Activated T-helper 1 cell treated with anti-CD3 and anti-CD28 coated beads, Interleukin-2, amount 50 U/mL, for 16 hours (primary cell): ENCODE measurements around the gene ABCD1.
"Not testable (repeated sequence)": the region's sequence is repeated elsewhere in the genome, so short reads cannot be mapped to it uniquely, and the experiment has no call there.

ENCODE experiments used
- DNase-seq, 2 donors: peaks; one replicate each; pipeline ENCODE4 v3.0.0-alpha.2; 2020; ENCODE audit warnings: low read depth in 1 of 2, low spot score in 1 of 2

Gene ABCD1

DNA sequence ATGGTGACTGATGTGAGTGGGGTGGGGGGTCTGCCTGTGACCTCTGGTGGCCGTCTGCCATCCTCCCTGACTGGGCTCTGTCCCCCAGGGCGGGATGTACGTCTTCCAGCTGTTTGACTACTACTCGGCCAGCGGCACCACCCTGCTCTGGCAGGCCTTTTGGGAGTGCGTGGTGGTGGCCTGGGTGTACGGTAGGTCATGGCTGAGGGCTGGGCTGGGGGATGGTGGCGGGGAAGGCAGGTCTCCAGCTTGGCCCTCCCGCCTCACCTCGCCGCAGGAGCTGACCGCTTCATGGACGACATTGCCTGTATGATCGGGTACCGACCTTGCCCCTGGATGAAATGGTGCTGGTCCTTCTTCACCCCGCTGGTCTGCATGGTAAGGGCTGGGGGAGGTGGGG, 30.4 kb upstream of the ABCD1 start:
- not testable (repeated sequence) for DNase-seq

DNA sequence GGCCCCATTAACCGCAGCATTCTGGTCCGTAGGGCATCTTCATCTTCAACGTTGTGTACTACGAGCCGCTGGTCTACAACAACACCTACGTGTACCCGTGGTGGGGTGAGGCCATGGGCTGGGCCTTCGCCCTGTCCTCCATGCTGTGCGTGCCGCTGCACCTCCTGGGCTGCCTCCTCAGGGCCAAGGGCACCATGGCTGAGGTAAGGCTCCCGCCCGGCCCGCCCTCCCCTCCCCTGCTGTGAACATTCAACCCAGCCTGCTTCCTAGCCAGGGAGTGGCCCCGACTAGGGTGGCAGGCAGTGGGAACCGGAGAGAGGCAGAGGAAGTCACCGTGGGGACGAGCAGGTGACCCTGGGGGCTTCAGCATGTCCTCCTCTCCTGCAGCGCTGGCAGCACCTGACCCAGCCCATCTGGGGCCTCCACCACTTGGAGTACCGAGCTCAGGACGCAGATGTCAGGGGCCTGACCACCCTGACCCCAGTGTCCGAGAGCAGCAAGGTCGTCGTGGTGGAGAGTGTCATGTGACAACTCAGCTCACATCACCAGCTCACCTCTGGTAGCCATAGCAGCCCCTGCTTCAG, 29.9 kb upstream of the ABCD1 start:
- DNase-seq = no peak

DNA sequence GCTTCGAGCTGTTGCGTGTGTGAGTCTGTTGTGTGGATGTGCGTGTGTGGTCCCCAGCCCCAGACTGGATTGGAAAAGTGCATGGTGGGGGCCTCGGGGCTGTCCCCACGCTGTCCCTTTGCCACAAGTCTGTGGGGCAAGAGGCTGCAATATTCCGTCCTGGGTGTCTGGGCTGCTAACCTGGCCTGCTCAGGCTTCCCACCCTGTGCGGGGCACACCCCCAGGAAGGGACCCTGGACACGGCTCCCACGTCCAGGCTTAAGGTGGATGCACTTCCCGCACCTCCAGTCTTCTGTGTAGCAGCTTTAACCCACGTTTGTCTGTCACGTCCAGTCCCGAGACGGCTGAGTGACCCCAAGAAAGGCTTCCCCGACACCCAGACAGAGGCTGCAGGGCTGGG, 28.6 kb upstream of the ABCD1 start:
- DNase-seq = no peak

DNA sequence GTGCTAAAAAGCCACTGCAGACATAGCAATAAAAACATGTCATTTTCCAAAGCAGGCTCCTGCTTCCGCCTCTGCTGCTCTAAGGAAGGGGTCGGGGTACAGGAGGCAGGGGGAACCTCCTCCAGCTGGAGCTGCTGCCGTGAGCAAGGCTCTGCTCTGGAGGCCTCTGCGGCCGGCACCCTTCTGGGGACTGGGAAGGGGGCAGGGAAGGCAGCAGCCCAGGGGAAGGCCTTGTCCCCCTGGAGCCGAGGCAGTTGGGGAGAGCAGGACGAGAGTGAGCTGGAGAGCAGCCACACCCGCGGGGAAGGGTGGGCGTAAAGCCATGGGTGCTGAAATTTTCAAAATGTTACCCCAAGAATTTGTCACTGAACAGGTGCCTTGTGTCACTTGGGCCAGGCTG, 28.1 kb upstream of the ABCD1 start:
- not testable (repeated sequence) for DNase-seq

DNA sequence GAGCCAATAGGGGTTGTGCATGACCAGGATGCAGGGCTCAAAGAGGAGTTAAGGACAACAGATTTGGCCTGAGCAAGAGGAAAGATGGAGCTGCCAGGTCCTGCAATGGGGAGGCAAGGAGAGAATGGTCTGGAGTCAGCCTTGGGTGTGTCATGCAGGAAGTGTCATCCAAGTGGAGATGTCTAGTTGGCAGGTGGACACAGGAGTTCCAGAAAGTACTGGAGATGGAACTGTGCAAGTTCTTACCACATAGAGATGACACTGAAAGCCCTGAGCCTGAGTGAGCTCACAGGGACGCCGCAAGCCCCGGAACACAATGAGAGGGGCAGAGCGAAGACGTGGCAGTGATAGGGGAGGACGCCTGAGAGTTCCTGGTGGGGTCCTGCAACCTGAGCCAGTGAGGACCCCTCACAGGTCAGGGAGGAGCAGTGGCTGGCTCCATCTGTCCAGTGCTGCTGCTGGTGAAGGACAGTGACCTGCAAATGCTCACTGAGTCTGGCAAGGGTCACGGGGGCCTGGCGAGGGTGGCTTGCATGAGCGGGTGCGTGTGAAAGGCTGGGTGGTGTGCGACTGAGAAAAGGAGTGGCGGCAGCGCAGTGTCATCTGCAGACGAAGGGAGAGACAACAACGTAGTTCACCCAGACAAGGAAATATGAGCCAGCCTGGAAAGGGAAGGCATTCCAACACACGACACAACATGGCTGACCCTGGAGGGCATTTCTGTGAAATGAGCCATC, 27.5 kb upstream of the ABCD1 start:
- not testable (repeated sequence) for DNase-seq

DNA sequence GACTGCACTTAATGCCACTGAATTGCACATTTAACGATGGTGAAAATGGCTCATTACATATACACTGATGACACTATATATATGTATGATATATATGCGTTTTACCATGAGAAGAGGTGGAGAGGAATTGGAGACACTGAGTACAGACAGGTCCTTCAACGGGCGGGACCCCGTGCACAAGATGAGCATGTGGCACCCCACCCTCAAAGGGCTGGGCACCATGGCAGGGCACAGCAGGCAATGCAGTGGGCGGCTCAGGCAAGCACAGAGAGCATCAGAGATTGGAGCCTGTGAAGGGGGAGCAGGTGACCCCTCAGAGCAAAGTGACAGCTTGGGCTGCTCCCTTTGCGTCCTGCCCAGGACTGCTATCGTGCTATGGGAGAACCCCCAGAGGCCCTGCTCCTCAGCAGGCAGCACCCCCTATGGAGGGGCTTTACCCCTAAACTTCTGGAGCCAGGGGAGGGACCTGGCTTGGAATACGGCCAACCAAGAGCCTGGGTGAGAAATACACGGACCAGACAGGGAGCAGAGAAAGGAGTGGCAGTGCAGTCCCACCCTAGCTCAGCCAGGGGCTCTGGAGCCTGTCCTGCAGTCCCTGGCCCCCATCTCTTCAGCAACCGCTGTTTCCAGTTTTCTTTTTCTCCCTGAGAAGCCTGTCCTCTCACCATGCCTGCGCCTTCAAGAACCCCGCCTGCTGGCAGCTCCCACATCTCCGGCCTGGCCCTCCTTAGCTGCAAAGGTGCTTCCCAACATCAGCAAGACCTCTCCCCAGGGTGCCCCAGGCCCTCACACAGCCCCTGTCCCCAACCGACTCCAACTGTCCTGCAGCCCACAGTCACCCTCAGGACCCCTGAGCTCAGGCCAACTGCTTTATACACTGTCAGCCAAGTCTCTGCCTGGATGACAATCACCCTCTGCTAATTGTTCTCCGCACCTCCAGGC, 26.5 kb upstream of the ABCD1 start:
- DNase-seq = no peak

DNA sequence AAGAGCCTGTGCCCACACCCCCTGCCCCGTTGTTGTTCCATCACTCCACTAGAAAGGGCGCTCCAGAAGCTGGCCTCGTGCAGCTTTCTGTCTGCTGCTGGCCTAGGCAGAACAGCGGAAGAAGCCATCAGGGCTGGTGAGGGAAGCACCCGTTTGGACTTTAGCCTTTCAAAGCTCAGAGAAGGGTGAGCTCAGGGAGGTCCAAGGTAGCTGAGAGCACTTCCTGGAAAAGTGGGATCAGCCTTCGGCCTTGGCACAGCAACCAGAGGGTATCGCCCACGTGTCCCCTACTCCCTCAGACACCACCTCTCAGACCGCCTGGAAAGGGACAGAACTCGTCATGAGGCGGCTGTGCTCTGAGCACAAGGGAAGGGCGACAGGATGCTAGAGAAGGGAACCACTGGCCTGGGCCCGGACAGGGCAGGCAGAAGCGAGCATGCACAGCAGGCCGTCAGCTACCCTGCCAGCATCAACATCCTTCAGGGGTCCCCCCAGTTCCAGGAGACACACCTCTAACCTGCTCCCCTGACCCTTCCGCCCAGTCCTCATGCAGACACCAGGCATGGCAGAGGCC, 25.4 kb upstream of the ABCD1 start:
- not testable (repeated sequence) for DNase-seq

DNA sequence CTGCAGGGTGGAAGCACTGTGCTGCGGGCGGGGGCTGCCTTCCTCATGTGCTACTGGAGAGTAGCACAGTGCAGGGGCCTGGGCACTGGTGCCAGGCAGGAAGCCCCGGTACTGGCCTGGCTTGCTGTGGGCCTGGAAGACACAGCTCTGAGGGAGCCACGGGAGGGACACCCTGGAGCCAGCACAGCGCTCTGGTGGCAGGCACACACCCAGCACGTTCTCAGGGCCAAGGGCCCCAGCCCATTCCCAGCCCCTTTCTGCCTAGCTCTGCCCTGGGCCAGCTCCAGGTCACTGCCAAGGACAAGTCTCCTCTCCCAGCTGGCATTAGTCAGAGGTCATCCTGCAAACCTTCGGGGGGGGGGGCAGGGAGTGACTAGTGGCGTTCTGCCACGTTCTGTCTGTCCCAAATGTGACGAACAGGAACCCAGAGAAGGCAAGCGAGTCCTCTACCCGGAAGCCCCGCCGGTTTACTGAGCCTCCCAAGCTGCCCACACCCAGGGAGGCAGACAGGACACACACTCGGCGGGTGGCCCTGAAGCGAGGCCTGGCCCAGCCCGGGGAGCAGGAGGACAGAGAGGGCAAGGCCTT, 24.8 kb upstream of the ABCD1 start:
- not testable (repeated sequence) for DNase-seq

DNA sequence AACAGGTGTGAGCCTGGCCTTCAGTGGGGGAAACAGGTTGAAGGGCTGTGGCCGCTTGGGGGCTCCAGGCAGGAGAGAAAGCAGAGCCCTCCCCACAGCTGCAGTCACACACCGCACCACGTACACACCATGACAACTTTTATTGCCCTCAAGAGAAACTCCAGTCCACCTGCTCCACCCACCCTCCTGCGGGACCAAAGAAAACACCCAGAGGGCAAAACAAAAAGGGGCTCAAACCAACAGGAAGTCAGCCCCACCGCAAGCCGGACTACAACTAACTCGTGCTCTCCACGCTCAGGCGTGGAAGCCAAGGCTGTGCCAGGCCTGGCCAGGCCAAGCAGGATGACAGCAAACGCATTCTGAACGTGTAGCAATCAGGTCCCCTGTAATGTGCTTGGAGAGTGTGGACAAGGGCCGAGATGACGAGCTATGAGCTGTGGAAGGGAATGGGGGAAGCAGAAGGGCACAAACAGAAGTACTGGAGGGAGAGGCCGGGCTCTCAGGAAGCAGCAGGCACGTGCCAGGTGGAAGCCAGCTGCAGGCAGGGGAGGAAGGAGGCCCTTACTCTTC, 24.2 kb upstream of the ABCD1 start:
- no peak for DNase-seq

DNA sequence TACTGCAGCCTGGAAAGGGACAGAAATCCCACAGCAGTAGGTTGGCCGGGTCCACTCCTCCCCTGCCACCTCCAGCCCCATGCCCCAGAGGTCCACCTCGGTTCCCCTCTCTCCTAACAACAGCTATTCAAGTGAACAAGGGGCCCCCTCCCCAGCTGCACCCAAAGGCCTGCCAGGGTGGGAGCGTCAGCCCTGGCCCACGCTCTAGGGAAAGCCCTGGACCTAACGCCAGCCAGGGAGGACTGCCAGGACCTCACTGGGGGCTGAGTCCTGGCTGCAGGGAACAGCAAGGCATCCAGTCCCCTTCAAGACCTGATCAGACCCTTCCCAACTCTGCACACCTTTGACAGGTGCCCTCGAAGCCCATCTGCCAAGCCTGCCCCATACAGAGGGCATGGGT, 23.7 kb upstream of the ABCD1 start:
- DNase-seq = no peak

DNA sequence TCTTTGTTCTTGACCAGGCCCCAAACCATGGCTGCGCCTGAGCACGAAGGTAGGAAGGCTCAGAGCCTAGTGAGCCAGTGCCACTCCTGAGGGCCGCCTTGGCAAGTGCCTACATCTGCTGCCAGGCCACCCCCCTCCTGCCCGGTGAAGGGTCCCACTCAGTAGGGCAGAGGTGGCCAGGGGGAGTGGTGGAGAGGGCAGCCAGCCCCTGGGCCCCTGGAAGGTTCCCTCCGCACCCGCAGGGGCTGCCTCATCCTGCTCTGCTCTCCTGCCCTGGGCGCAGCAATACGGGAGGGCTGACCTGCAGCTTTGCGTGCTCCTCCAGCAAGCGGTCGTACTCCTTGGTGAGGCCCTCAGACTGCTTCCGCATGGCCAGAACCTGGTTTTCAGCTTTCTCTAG, 22.9 kb upstream of the ABCD1 start:
- DNase-seq = no peak

DNA sequence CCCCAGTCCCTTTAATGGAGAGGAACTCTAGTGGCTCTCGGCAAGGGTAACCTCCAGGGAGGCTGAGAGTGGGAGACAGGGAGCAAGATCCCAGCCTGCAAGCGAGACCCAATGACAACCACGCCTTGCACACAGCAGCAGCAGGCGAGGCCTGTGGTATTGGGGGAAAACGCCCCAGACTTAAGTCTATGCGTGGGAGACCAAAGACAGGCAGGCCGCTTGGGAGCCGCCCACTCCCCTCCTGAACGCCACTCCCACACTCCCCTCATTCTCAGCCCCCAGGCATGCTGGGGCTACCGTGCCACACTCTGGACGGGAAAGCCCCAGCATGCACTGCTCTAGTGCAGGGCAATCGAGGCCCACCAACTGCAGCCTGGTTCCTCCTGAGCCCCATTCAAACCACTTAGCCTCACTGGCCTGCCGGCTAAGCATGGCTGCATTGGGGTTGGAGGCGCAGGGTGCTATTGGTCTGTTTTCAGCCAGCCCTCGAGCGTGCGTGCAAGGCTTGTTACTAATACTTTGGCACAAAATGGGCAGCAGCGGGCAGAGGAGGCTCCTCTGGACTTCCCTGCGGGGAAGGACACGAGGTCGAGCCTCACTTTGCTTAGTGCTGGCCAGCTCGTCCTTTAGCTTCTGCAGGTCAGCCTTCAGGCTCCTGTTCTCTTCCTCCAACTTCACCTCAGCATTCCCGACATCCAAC, 22.2 kb upstream of the ABCD1 start:
- no peak for DNase-seq

DNA sequence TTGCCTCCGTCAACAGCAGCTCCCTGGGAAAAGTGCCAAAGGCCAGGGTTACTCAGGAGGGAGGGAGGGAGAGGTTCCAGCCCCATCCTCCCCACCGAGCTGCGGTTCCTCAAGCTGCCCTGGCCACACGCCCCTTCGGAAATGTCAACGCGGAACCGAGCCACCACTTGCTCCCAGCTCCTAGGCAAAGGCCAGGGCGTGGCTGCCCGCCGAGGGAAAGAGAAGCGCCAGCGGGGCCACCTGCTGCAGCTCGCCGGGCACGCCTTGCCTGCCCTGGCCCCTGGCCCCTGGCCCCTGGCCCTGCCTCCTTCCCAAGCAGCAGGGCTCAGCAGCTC, 21.7 kb upstream of the ABCD1 start:
- DNase-seq = no peak

DNA sequence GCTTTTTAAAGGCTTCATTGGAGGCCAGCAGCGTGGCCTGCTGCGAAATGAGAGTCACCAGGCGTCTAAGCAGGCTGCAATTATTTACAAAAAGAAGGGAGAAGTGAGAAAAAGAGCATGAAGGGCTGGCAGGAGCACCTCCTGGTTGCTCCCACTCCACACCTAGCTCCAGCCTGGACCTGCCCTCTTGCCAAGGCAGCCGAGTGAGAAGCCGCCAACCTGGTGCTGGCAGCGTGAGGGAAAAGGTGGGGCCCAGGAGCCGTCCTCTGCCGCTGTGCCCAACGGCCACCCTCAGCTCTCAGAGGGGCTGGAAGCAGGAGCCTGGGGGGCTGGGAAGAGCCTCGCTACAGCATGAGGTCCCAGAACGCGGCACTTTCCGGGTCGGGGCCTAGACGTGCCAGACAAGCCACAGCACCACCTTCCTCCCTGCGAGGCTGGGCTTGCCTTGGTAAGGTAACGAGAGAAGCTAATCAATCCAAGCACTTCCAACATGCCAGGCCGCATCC, 20.6 kb upstream of the ABCD1 start:
- no peak for DNase-seq

DNA sequence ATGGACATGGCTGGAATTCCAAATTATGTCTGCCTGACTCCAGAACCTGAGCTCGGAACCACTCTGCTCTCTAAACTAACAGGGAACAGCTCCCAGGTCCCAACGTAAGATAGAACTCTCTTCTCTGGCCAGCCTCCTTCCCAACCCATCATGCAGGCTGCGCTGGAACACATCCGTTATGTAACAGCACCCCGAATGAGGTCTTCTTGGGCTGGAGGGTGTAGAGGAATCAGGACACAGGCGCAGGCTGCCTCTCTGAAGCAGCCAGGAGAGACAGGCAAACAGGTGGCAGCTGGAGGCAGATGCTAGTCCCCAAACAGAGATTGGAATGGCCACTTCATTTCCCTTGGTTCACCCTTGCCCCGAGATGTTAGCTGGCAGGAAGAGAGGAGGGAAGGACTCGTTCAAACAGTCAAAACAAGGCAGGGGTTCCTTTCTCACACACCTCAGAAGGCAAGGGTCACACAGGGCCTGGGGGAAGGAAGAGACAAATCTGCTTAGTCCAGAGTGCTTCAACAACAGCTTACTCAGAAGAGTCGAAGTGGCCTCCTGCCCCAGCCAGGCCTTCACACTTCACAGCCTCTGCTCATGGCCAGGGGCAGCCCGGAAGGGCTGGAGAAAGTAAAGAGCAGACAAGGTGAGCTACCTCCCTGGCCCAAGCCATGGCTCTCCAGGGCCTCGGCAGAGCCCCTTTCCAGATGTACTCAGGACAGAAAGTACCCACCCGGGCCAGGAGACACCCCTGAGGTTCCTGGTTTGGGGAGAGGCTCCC, 19.8 kb upstream of the ABCD1 start:
- DNase-seq = not testable (repeated sequence)

DNA sequence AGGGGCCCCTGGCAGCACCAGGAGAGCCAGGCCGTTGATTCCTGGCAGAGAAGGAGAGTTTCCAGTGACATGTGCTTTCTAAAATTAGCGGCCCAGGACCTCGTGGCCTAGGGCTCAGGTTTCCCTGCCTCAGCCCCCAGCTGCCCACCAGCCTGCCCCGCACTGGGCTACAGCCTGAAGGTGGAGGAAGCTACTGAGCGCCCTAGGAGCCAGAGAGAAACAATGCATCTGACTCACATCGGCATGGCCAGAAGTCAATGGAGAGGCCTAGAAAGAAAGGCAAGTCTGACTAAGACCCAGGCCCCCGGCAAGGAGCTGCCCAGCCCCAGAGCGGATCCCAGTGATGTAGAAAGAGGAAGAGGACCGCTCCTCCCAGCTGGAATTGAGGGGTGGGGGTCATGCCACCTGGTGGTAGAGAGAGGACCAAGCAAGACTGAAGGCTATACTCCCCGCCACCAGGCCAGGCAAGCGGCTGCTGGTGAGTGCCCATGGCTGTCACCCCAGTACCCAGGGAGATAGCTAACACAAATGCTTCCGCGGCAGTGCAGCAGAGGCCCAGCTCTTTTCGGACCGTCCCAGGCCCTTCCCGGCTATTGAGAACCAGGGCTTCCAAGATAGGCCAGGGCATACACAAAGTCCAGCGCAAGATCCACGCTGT, 19.1 kb upstream of the ABCD1 start:
- not testable (repeated sequence) for DNase-seq

DNA sequence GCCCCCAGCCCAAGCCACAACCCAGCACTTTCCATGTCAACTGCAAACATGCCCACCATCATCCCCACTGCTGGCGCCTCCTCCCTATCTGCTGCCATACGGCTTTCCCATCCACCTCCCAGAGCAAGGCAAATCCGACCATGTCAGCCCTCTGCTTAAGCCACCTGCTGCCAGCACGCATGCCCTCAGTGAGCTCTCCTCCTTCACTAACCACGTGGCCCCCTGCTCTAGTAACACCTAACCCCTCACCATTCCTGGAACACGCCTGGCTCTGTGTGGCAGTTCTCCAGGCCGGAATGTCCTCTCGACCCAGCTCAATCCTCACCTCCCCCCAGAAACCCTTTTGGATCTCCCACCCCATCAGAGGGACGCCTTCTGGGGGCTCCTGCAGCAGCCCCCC, 17.9 kb upstream of the ABCD1 start:
- no peak for DNase-seq

DNA sequence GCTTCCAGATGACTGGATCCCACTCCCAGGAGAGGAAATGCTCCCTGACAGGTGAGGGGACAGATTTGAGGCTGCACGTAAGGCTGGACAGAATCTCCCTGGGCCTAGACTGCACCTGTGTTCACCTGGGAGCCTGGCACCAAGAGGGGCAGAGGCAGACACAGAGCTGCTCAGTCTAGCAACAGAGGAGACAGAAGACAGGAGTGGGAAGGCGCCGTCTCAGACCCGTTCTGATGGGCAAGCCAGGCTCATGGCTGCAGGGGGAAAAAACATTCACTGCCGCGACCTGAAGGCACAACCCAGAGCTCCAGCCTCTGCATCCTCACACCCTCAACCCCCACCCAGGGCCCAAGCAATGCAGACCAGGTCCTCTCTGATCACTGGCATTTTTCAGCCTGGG, 17.2 kb upstream of the ABCD1 start:
- DNase-seq = no peak

DNA sequence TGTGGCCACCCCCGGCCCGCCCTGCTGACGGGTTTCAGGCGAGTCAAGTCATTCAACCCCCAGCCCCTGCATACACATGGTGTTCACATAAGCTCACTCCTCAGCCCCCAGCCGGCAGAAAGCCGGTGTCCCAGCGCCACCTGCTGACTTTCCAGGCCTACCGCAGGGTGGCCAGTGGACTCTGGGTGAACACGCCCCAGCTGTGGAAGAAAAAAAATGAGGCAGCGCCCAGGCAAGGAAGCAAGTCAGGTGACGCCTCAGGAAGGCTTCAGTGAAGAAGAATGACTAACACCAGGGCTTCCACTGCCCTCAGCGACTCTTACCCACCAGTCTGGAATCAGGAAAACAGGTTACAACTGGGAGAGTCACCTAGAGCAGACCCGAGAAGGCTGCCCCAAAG, 16.2 kb upstream of the ABCD1 start:
- no peak for DNase-seq
